ENCODE results near the gene EMID1. TPM values are rescaled to one million over a fixed set of nuclear protein-coding genes. Genes with fewer than 3 reads are reported as not detected.

EMID1 gene
- total RNA-seq, 1 donor from 2014 or later: 25.5 TPM

- no peaks in the 10 kb centered on the region for H3K9me3 Mint-ChIP-seq (ENCODE audit: unreplicated experiment)
- H3K4me3 Mint-ChIP-seq (ENCODE audit: unreplicated experiment): peak within 1 kb of the TSS; percentile 100
- H3K36me3 Mint-ChIP-seq (ENCODE audit: low read depth, unreplicated experiment): peaks cover 34% of the 10 kb centered on the region
- H3K27me3 Mint-ChIP-seq (ENCODE audit: unreplicated experiment): peaks cover 17% of the 10 kb centered on the region
- peak; percentile 97 for DNase-seq (ENCODE audit: low spot score)
- peak within 1 kb of the TSS; percentile 100 for H3K27ac Mint-ChIP-seq (ENCODE audit: unreplicated experiment)
- TF ChIP-seq CTCF (IDR thresholded peaks at IDR 0.05; ENCODE audit: unreplicated experiment): no peak
- peaks cover 46% of the 10 kb centered on the region for H3K4me1 Mint-ChIP-seq (ENCODE audit: unreplicated experiment)
Measured at GRCh38 chr22:29267858-29268510, 62.3 kb downstream of the EMID1 start, which contains the start of the genes EWSR1 and RHBDD3. Gene EWSR1, plus strand, starts transcription at chr22:29268268. Its CDS starts 69 bp downstream, at chr22:29268337. Gene RHBDD3, minus strand, starts transcription at chr22:29267981. Its CDS starts 2,355 bp downstream, at chr22:29265626.

DNA sequence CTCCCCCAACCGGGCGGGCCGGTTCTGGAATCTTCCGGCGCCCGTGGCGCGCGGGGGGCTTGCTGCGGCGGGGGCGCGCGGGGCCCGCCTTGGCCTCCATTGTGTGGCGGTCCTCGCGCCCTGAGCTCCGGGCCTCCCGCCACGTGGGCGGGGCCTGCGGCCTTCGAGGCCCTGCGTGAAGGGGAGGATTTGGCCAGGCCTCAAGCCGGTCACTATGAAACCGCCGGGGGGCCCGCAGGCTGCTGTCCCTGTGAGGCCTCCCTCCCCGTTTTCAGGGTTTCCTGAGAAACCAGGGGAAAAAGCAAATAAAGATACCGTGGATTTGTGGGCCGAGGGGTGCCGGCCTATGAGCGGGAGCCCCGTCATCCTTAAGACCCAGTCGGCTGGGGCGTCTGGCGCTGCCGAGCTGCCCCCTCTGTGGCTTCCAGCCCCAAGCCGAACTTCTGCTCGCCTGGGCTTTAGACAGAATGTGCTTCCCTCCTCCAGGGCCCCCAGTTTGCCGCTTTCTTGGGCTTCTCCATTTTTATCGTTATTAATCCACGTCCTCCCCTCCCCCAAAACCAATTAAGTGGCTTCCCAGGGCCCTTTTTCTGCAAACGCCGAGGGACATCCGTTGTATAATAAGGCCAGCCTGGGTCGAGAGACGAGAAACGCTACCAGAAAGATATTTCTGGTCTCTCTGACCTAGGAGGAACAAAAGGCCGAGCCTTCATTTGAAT, 63.0 kb downstream of the EMID1 start:
- peak; percentile 54 for DNase-seq (ENCODE audit: low spot score)
- no peak for TF ChIP-seq CTCF (IDR thresholded peaks at IDR 0.05; ENCODE audit: unreplicated experiment)
- H3K36me3 Mint-ChIP-seq (ENCODE audit: low read depth, unreplicated experiment): peaks cover 41% of the 10 kb centered on the region
- H3K9me3 Mint-ChIP-seq (ENCODE audit: unreplicated experiment): no peaks in the 10 kb centered on the region
- peak overlapping the region; percentile 100 for H3K4me3 Mint-ChIP-seq (ENCODE audit: unreplicated experiment)
- H3K27ac Mint-ChIP-seq (ENCODE audit: unreplicated experiment): peak overlapping the region; percentile 100
- H3K27me3 Mint-ChIP-seq (ENCODE audit: unreplicated experiment): peaks cover 17% of the 10 kb centered on the region
- H3K4me1 Mint-ChIP-seq (ENCODE audit: unreplicated experiment): peaks cover 49% of the 10 kb centered on the region

DNA sequence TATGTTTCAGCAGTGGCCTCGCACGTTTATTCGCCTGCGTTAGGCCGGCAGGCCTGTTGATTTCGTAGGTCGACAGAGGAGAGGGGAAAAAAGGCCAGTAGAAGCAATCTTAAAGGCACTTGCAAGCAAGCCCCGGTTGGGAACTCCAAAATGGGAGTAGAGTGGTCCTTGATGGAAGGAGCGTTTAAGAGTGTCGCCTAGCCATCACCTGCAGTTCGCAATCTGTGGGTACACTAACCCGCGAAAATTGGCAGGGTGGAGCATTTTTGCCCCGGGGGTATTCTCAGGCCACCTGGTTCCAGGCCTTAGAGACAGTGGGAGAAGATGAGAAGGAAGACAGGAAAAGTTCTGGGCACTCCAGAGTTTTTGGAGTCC, 63.5 kb downstream of the EMID1 start:
- Mint-ChIP-seq H3K4me1 (ENCODE audit: unreplicated experiment) (peaks cover 49% of the 10 kb centered on the region), H3K27me3 (ENCODE audit: unreplicated experiment) (peaks cover 17% of the 10 kb centered on the region), H3K4me3 (ENCODE audit: unreplicated experiment) (peak overlapping the region; percentile 98), H3K27ac (ENCODE audit: unreplicated experiment) (peak overlapping the region; percentile 95), H3K9me3 (ENCODE audit: unreplicated experiment) (no peaks in the 10 kb centered on the region), H3K36me3 (ENCODE audit: low read depth, unreplicated experiment) (peaks cover 43% of the 10 kb centered on the region)
- no peak for TF ChIP-seq CTCF (IDR thresholded peaks at IDR 0.05; ENCODE audit: unreplicated experiment)
- no peak for DNase-seq (ENCODE audit: low spot score)

DNA sequence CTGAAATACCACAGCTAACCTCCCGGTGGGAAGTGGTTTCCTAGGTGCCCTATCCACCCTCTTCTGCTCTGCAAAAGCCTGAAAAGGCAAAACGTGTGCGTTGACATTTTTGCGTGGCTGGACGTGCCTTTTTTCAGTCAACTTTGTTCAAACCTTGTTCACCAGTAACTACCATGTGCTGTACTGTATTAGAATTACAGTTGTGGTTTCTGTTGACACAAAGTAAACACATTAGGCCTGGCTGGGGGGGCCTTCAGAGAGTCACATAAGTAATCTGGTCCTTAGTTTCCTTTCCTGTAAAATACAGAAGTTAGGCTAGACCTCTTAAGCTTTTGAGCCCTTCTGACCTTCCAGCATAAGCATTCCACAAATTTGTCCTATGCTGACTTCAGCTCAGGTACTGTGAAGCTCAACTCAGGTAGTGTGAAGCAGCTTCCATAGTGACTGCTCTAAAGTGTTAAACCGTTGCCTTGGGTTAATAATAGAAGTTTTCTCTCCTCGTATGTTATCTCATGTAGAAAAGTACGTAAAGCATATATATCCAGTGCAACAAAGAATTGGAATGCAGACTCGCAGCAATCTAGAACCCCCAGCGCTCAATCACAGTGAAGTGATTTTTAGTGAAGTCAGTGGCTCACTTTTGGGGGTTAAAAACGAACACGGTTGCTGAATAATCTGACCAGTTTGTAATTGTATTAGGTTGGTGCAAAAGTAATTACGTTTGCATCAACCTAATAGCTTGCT, 64.2 kb downstream of the EMID1 start:
- H3K4me3 Mint-ChIP-seq (ENCODE audit: unreplicated experiment): peak overlapping the region; percentile 98
- TF ChIP-seq CTCF (IDR thresholded peaks at IDR 0.05; ENCODE audit: unreplicated experiment): no peak
- H3K36me3 Mint-ChIP-seq (ENCODE audit: low read depth, unreplicated experiment): peaks cover 43% of the 10 kb centered on the region
- peaks cover 17% of the 10 kb centered on the region for H3K27me3 Mint-ChIP-seq (ENCODE audit: unreplicated experiment)
- peaks cover 49% of the 10 kb centered on the region for H3K4me1 Mint-ChIP-seq (ENCODE audit: unreplicated experiment)
- no peaks in the 10 kb centered on the region for H3K9me3 Mint-ChIP-seq (ENCODE audit: unreplicated experiment)
- peak overlapping the region; percentile 95 for H3K27ac Mint-ChIP-seq (ENCODE audit: unreplicated experiment)
- DNase-seq (ENCODE audit: low spot score): no peak

All from endothelial cell (in vitro differentiated cells).